ENCODE data around the gene ZMYND11. TPM values are rescaled to one million over a fixed set of nuclear protein-coding genes. Genes with fewer than 3 reads are reported as not detected.
"Not testable (repeated sequence)": the region's sequence is repeated elsewhere in the genome, so short reads cannot be mapped to it uniquely, and the experiment has no call there.

Gene ZMYND11
- polyA plus RNA-seq, 3 donors: 7.0 to 11.8 (median 8.8) TPM

DNA sequence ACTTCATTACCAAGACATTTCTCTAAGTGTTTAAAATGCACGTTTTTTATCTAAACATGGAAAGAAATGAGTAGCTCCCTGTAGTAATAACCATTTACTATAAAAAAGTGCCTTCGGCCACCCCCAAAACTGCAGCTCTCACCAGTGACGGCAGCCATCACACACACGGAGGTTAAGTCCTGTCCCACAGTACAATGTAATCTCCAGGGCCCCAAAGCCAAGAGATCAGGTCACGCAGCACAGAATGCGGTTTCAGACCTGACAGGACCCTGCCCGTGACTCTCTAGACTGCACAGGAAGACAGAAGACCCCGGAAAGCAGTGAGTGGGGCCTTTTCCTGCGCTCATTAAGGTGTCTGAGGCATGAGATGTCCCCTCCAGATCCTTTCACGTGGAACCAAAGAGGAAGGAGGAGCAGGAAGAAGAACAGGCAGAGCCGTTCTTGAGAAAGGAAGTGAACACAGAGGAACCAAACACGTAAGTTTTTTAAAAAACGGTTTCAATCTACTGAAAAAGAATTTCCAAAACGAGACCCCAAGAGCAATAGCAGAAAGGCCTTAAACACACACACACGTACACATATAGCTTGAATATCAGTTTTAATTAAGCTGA lies 125.7 kb downstream of the ZMYND11 start:
- Histone ChIP-seq H3K9ac (ENCODE audit: insufficient read depth, low read length, poor library complexity, severe bottlenecking) (no peak overlapping the region), H3K9me3 (replicated peaks in 1 of 2; ENCODE audit: control insufficient read depth in 1 of 2, insufficient read depth in 1 of 2, low read length in 2 of 2) (no peaks in the 10 kb centered on the region), H3K4me2 (replicated peaks; ENCODE audit: extremely low read depth, low read length, poor library complexity, severe bottlenecking) (peak overlapping the region; percentile 2), H3K4me3 (replicated peaks in 1 of 3; ENCODE audit: low read depth in 2 of 3, low read length in 3 of 3) (no peak overlapping the region), H3K27me3 (ENCODE audit: control insufficient read depth in 2 of 2, insufficient read depth in 2 of 2, low read length in 2 of 2) (no peaks in the 10 kb centered on the region), H3K36me3 (replicated peaks in 1 of 2; ENCODE audit: control insufficient read depth in 1 of 2, insufficient read depth in 2 of 2, low read length in 2 of 2) (peaks cover 0 to under 1% of the 10 kb centered on the region in 2 donors), H2AFZ (ENCODE audit: insufficient read depth, low read depth, low read length, poor library complexity, severe bottlenecking) (peak overlapping the region; percentile 63), H4K20me1 (ENCODE audit: insufficient read depth, low read length) (no peaks in the 10 kb centered on the region), H3K4me1 (ENCODE audit: control insufficient read depth in 1 of 2, insufficient read depth in 2 of 2, low read length in 2 of 2) (peaks cover 8% of the 10 kb centered on the region in 2 donors), H3K27ac (ENCODE audit: low read depth in 1 of 2, low read length in 2 of 2) (no peak overlapping the region), H3K79me2 (ENCODE audit: insufficient read depth, low read length) (no peaks in the 10 kb centered on the region)
- H3K4me1 Mint-ChIP-seq: peaks cover 26% of the 10 kb centered on the region
- intact Hi-C loops (cut with micrococcal nuclease): no loop called here
- peak overlapping the region in 3 of 7 donors; percentile 52 to 85 (median 54) for H3K27ac Mint-ChIP-seq
- H3K4me3 Mint-ChIP-seq: peak overlapping the region; percentile 59 to 72
- 71% methylated on average over 10 of the region's 15 CpGs for WGBS (ENCODE audit: insufficient coverage)
- peaks cover 0 to 8% (median 4%) of the 10 kb centered on the region in 7 donors for H3K9me3 Mint-ChIP-seq
- DNase-seq: no peak
- H3K36me3 Mint-ChIP-seq: peaks cover 0 to 3% of the 10 kb centered on the region in 2 donors
- TF ChIP-seq, protein P1, sequence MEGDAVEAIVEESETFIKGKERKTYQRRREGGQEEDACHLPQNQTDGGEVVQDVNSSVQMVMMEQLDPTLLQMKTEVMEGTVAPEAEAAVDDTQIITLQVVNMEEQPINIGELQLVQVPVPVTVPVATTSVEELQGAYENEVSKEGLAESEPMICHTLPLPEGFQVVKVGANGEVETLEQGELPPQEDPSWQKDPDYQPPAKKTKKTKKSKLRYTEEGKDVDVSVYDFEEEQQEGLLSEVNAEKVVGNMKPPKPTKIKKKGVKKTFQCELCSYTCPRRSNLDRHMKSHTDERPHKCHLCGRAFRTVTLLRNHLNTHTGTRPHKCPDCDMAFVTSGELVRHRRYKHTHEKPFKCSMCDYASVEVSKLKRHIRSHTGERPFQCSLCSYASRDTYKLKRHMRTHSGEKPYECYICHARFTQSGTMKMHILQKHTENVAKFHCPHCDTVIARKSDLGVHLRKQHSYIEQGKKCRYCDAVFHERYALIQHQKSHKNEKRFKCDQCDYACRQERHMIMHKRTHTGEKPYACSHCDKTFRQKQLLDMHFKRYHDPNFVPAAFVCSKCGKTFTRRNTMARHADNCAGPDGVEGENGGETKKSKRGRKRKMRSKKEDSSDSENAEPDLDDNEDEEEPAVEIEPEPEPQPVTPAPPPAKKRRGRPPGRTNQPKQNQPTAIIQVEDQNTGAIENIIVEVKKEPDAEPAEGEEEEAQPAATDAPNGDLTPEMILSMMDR (IDR thresholded peaks at IDR 0.05): no peak
- H3K27me3 Mint-ChIP-seq (ENCODE audit: low read depth in 3 of 3): peaks cover 0 to 2% (median 1%) of the 10 kb centered on the region in 3 donors

DNA sequence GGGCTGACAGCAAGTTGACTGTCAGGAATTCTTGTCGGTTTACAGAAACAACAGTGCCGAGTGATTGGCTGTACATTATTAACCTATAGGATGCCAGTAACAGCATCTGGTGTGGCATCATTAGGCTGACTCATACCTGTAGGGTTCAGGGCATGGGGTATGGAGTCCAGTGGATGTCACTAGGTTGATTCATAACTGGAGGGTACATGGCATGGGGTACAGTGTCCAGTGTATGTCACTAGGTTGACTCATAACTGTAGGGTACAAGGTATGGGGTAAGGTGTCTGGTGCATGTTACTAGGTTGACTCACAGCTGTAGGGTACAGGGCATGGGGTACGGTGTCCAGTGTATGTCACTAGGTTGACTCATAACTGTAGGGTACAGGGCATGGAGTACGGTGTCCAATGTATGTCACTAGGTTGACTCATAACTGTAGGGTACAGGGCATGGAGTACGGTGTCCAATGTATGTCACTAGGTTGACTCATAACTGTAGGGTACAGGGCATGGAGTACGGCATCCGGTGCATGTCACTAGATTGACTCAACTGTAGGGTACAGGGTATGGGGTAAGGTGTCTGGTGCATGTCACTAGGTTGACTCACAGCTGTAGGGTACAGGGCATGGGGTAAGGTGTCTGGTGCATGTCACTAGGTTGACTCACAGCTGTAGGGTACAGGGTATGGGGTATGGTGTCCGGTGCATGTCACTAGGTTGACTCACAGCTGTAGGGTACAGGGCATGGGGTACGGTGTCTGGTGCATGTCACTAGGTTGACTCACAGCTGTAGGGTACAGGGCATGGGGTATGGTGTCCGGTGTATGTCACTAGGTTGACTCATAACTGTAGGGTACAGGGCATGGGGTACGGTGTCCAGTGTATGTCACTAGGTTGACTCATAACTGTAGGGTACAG lies 129.2 kb downstream of the ZMYND11 start:
- H3K4me3 ChIP-seq (replicated peaks in 1 of 3; ENCODE audit: low read depth in 2 of 3, low read length in 3 of 3); H3K27ac ChIP-seq (ENCODE audit: low read depth in 1 of 2, low read length in 2 of 2); H3K36me3 ChIP-seq (replicated peaks in 1 of 2; ENCODE audit: control insufficient read depth in 1 of 2, insufficient read depth in 2 of 2, low read length in 2 of 2); H3K79me2 ChIP-seq (ENCODE audit: insufficient read depth, low read length); H4K20me1 ChIP-seq (ENCODE audit: insufficient read depth, low read length); H3K27ac Mint-ChIP-seq; H3K4me2 ChIP-seq (replicated peaks; ENCODE audit: extremely low read depth, low read length, poor library complexity, severe bottlenecking); H3K36me3 Mint-ChIP-seq; intact Hi-C loops (cut with micrococcal nuclease); H3K27me3 ChIP-seq (ENCODE audit: control insufficient read depth in 2 of 2, insufficient read depth in 2 of 2, low read length in 2 of 2); H3K9ac ChIP-seq (ENCODE audit: insufficient read depth, low read length, poor library complexity, severe bottlenecking); H3K27me3 Mint-ChIP-seq (ENCODE audit: low read depth in 3 of 3); H3K9me3 Mint-ChIP-seq; H3K4me1 ChIP-seq (ENCODE audit: control insufficient read depth in 1 of 2, insufficient read depth in 2 of 2, low read length in 2 of 2); H3K4me3 Mint-ChIP-seq; H2AFZ ChIP-seq (ENCODE audit: insufficient read depth, low read depth, low read length, poor library complexity, severe bottlenecking); H3K9me3 ChIP-seq (replicated peaks in 1 of 2; ENCODE audit: control insufficient read depth in 1 of 2, insufficient read depth in 1 of 2, low read length in 2 of 2): not testable (repeated sequence)
- WGBS (ENCODE audit: insufficient coverage): 88% methylated on average over 5 of the region's 11 CpGs
- peak in 1 of 3 donors; percentile 18 for DNase-seq
- H3K4me1 Mint-ChIP-seq: peaks cover 18% of the 10 kb centered on the region

DNA sequence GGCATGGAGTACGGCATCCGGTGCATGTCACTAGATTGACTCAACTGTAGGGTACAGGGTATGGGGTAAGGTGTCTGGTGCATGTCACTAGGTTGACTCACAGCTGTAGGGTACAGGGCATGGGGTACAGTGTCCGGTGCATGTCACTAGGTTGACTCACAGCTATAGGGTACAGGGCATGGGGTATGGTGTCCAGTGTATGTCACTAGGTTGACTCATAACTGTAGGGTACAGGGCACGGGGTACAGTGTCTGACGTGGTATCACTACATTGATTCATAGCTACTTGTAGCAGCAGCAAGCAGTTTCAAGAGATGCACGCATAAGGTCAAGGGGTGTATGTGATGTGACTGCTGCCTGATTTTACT lies 129.8 kb downstream of the ZMYND11 start:
- H3K4me1 ChIP-seq (ENCODE audit: control insufficient read depth in 1 of 2, insufficient read depth in 2 of 2, low read length in 2 of 2); H3K27me3 ChIP-seq (ENCODE audit: control insufficient read depth in 2 of 2, insufficient read depth in 2 of 2, low read length in 2 of 2); H3K9me3 Mint-ChIP-seq; H3K27me3 Mint-ChIP-seq (ENCODE audit: low read depth in 3 of 3); H3K4me3 ChIP-seq (replicated peaks in 1 of 3; ENCODE audit: low read depth in 2 of 3, low read length in 3 of 3); H3K4me3 Mint-ChIP-seq; H3K36me3 Mint-ChIP-seq; H3K79me2 ChIP-seq (ENCODE audit: insufficient read depth, low read length); H3K36me3 ChIP-seq (replicated peaks in 1 of 2; ENCODE audit: control insufficient read depth in 1 of 2, insufficient read depth in 2 of 2, low read length in 2 of 2); H3K9me3 ChIP-seq (replicated peaks in 1 of 2; ENCODE audit: control insufficient read depth in 1 of 2, insufficient read depth in 1 of 2, low read length in 2 of 2); H3K4me2 ChIP-seq (replicated peaks; ENCODE audit: extremely low read depth, low read length, poor library complexity, severe bottlenecking); H3K27ac Mint-ChIP-seq; H3K27ac ChIP-seq (ENCODE audit: low read depth in 1 of 2, low read length in 2 of 2); intact Hi-C loops (cut with micrococcal nuclease); H2AFZ ChIP-seq (ENCODE audit: insufficient read depth, low read depth, low read length, poor library complexity, severe bottlenecking); H4K20me1 ChIP-seq (ENCODE audit: insufficient read depth, low read length); H3K9ac ChIP-seq (ENCODE audit: insufficient read depth, low read length, poor library complexity, severe bottlenecking): not testable (repeated sequence)
- peaks cover 18% of the 10 kb centered on the region for H3K4me1 Mint-ChIP-seq
- WGBS (ENCODE audit: insufficient coverage): 89% methylated on average over 1 of the region's 6 CpGs
- peak in 1 of 3 donors; percentile 16 for DNase-seq
